ENCODE results near the gene SRCAP.

DNA sequence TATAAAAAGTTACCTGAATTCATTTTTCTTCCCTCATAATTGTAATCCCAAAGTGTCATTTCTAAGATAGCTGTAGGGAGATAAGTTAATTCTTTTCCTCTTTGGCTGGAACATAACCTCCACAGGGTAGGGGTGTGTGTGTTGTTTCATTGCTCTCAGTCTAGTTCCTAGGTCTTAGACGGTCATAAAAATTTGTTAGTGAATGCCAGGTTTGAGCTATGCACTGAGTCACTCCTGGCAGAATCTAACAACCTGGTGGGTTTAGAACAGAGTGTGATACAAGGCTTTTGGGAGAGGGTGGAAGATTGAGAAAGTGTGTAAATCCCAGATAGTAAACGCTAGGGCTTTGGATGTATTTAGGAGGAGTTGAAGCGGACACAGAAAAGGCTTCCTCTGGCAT lies 48.4 kb downstream of the SRCAP start:
- TF ChIP-seq CTCF (IDR thresholded peaks at IDR 0.05) (no peak), POLR2A (IDR thresholded peaks at IDR 0.05) (no peak), POLR2AphosphoS5 (IDR thresholded peaks at IDR 0.05) (peak in 2 of 3 donors; percentile 29 to 41)

All from transverse colon (tissue), 4 donors.